Mononuclear cell (primary cell): ENCODE data around the gene CRPPA. TPM values are rescaled to one million over a fixed set of nuclear protein-coding genes. Genes with fewer than 3 reads are reported as not detected.

Experiments
- H3K27me3 ChIP-seq: 2 replicates; pipeline ENCODE4 v1.6.0; 2011; ENCODE audit warnings: low read length, control low read depth; ENCODE audit not compliant: insufficient read depth
- H3K4me1 ChIP-seq: 2 replicates; pipeline ENCODE4 v1.5.1; 2011; ENCODE audit warnings: mild to moderate bottlenecking, low read length, control low read depth; ENCODE audit not compliant: insufficient read depth
- H3K4me3 ChIP-seq: 2 replicates; pipeline ENCODE4 v1.5.1; 2011; ENCODE audit warnings: mild to moderate bottlenecking, low read length, moderate library complexity
- H3K9me3 ChIP-seq: 2 replicates; pipeline ENCODE4 v1.5.1; 2011; ENCODE audit warnings: low read depth, mild to moderate bottlenecking, control low read depth, low read length
- total RNA-seq: library from RNA; depleted of rRNA; stranded (reverse); fragments of >200 nt; gene quantifications from one replicate; pipeline ENCODE4 v1.2.3, GENCODE V29; 2012

The CRPPA gene
- total RNA-seq, 1 donor, result 0.63 TPM

GRCh38 chr7:16412274-16413254, 8.8 kb downstream of the CRPPA start:
- Histone ChIP-seq H3K4me1 (peaks cover 4% of the 10 kb centered on the region), H3K4me3 (no peak overlapping the region), H3K27me3 (no peaks in the 10 kb centered on the region), H3K9me3 (no peaks in the 10 kb centered on the region)

- no peaks in the 10 kb centered on the region for H3K9me3 ChIP-seq
- no peaks in the 10 kb centered on the region for H3K4me1 ChIP-seq
- no peak overlapping the region for H3K4me3 ChIP-seq
- peaks cover 4% of the 10 kb centered on the region for H3K27me3 ChIP-seq
Measured at GRCh38 chr7:16411391-16411790, 9.9 kb downstream of the CRPPA start.

- Histone ChIP-seq H3K9me3 (no peaks in the 10 kb centered on the region), H3K4me3 (no peak overlapping the region), H3K27me3 (peaks cover 4% of the 10 kb centered on the region), H3K4me1 (no peaks in the 10 kb centered on the region)
Measured at GRCh38 chr7:16409777-16410176, 11.6 kb downstream of the CRPPA start.

- H3K4me3 ChIP-seq, result no peak overlapping the region
- H3K4me1 ChIP-seq, result no peaks in the 10 kb centered on the region
- H3K27me3 ChIP-seq, result peaks cover 13% of the 10 kb centered on the region
- peaks cover 18% of the 10 kb centered on the region for H3K9me3 ChIP-seq
Measured at GRCh38 chr7:16404636-16405035, 16.7 kb downstream of the CRPPA start.

GRCh38 chr7:16403475-16403874, 17.9 kb downstream of the CRPPA start:
- peaks cover 13% of the 10 kb centered on the region for H3K27me3 ChIP-seq
- no peaks in the 10 kb centered on the region for H3K4me1 ChIP-seq

GRCh38 chr7:16402940-16403339, 18.4 kb downstream of the CRPPA start:
- H3K9me3 ChIP-seq, result peaks cover 18% of the 10 kb centered on the region
- peaks cover 13% of the 10 kb centered on the region for H3K27me3 ChIP-seq
- no peaks in the 10 kb centered on the region for H3K4me1 ChIP-seq
- no peak overlapping the region for H3K4me3 ChIP-seq

More at GRCh38 chr7:16403475-16403874, 17.9 kb downstream of the CRPPA start:
- peaks cover 18% of the 10 kb centered on the region for H3K9me3 ChIP-seq
- no peak overlapping the region for H3K4me3 ChIP-seq

- Histone ChIP-seq H3K4me3 (no peak overlapping the region), H3K9me3 (peaks cover 21% of the 10 kb centered on the region), H3K4me1 (no peaks in the 10 kb centered on the region), H3K27me3 (peaks cover 13% of the 10 kb centered on the region)
Measured at GRCh38 chr7:16402091-16402490, 19.2 kb downstream of the CRPPA start.

GRCh38 chr7:16400893-16401275, 20.5 kb downstream of the CRPPA start:
- H3K4me3 ChIP-seq, result no peak overlapping the region
- peaks cover 27% of the 10 kb centered on the region for H3K9me3 ChIP-seq
- peaks cover 9% of the 10 kb centered on the region for H3K27me3 ChIP-seq
- no peaks in the 10 kb centered on the region for H3K4me1 ChIP-seq

- H3K4me3 ChIP-seq, result no peak overlapping the region
- no peaks in the 10 kb centered on the region for H3K4me1 ChIP-seq
- H3K27me3 ChIP-seq, result peaks cover 9% of the 10 kb centered on the region
- H3K9me3 ChIP-seq, result peaks cover 27% of the 10 kb centered on the region
Measured at GRCh38 chr7:16399916-16400892, 21.1 kb downstream of the CRPPA start.

GRCh38 chr7:16399265-16399831, 22.0 kb downstream of the CRPPA start:
- Histone ChIP-seq H3K4me1 (no peaks in the 10 kb centered on the region), H3K27me3 (peaks cover 9% of the 10 kb centered on the region), H3K9me3 (peaks cover 27% of the 10 kb centered on the region), H3K4me3 (no peak overlapping the region)

GRCh38 chr7:16398146-16399017, 23.0 kb downstream of the CRPPA start:
- peaks cover 24% of the 10 kb centered on the region for H3K9me3 ChIP-seq
- peaks cover 5% of the 10 kb centered on the region for H3K27me3 ChIP-seq
- H3K4me1 ChIP-seq, result no peaks in the 10 kb centered on the region
- no peak overlapping the region for H3K4me3 ChIP-seq

GRCh38 chr7:16397501-16398145, 23.7 kb downstream of the CRPPA start:
- Histone ChIP-seq H3K4me1 (no peaks in the 10 kb centered on the region), H3K4me3 (no peak overlapping the region), H3K27me3 (no peaks in the 10 kb centered on the region), H3K9me3 (peaks cover 17% of the 10 kb centered on the region)

GRCh38 chr7:16396766-16397500, 24.4 kb downstream of the CRPPA start:
- Histone ChIP-seq H3K9me3 (peaks cover 10% of the 10 kb centered on the region), H3K27me3 (no peaks in the 10 kb centered on the region), H3K4me1 (no peaks in the 10 kb centered on the region), H3K4me3 (no peak overlapping the region)
